Fibroblast of skin of left quadriceps (primary cell): ENCODE data around the gene UNC5B.

ENCODE experiments used
- DNase-seq, 2 experiments: peaks; one replicate each; pipeline ENCODE4 v3.0.0-alpha.2; 2013; ENCODE audit warnings: low read depth in 2 of 2

Gene UNC5B

DNA sequence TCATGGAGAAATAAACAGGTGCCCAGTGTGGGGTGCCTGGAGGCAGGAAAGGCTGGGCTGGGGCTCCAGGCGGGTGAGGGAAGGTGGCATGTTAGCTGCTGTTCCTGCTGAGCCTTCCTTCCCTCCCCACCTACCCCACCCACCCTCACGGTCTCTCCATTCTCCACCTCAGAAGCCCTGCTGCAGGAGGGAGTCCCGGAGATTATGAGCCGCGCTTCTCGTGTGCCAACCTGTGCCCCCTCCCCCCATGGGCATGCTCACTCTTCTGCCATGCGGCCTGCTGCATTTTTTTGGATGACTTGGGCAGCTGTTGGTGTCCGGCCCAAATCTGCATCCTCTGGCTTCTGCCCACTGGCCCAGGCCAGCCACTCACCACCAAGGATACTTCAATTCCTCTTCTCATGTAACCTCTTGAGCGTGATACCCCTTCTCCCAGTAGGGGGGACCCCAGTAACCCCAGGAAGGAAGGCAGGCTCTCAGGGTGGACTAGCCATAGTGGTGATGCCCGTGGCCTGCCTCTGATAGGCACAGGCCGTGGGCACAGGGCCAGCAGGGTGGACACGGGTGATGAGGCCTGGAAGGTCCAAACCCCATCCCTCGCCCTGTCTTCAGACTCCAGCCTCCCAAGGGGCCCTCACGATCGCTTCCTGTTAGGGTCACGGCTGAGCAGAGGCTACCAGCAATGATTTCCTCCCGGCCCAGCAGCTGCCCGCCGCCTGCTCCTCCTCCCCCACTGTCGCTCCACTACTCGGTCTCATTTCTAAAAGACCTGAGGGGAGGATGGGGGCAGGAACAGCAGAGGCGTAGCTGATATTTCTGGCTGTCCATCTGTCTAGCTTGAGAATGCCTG is 27.8 kb downstream of the UNC5B start:
- DNase-seq: no peak

DNA sequence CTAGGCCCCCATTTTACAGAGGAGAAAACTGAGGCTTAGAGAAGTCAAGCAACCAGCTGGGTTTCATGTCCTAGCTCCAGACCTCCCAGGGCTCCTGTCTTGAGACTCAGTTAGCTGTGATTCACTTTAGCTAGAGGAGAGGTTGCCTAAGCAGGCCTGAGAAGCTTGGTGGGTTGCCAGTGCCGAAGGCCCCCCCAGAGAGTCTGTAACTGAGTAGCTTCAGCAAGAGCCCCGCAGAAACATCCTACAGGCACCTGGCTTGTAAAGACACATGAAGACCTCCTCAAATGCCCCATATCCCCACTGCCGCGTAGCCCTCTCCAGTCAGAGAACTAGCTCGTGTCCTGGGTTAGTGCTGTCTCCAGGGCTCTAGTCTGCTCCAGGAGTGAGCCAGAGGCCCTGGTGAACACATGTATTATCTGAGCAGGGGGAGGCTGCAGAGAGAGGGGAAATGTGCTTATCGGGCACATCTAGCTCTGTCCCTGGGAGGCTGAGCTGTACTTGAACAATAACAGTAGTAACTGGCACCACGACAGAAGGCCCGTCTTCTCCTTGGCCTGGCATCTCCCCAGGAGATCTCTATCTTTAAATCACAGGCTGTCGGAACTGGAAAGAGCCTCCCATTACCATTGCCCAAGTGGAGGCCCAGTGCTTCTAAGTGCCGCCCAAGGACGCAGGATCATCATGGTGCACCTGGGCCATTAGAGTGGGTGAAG is 28.9 kb downstream of the UNC5B start:
- DNase-seq: peak; percentile 57 to 65

DNA sequence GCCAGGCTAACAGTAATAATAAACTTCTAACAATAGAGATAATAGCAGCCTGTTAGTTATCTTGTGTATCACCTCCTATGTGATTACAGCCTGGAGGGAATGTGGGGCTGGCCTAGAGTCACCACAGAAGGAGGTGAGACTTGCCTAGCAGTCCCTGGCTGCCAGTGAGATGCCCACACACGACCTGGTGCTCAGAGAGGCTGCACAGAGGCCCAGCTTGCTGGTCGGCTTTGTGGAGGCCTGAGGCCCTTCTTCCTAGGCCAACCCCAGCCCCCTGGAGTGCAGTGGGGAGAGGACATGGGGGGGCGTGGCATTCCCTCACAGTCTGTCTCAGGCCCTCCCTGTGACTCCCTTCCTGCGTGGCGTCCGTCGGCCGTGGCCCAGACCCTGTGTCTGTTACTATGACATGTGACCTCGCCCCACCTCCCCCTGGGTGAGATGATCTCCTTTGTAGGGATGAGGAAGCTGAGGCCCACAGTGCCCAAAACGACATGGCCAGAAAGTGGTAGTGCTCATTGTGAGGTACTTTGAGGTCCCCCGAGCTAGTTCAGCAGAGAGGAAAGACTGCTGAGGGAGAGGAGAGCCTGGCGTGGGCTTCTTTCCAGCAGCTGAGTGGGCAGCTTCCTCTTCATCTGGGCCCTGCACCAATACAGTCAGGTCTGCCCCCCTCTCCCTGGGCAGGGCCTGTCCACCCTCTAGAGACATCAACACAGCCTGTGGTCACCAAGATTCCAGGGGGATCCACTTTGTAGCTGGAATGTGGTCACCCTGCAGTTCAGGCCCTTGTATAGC is 29.7 kb downstream of the UNC5B start:
- no peak for DNase-seq

DNA sequence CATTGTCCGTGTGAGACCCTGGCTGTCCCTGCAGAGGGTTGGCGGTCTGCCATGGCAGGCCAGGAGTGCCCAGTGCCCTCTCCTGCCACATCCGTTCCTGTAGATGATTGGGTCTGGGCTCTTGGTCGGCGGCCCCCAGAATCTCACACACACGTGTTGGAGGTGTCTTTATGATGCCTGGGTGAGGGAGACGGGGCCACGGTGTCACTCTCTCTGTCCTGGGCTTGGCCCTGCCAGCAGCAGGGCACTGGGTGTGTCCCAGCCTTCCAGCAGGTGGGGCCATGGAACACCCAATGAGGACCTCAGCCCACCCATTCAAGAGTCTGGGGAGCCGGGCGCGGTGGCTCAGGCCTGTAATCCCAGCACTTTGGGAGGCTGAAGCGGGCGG is 30.2 kb downstream of the UNC5B start:
- DNase-seq: no peak

DNA sequence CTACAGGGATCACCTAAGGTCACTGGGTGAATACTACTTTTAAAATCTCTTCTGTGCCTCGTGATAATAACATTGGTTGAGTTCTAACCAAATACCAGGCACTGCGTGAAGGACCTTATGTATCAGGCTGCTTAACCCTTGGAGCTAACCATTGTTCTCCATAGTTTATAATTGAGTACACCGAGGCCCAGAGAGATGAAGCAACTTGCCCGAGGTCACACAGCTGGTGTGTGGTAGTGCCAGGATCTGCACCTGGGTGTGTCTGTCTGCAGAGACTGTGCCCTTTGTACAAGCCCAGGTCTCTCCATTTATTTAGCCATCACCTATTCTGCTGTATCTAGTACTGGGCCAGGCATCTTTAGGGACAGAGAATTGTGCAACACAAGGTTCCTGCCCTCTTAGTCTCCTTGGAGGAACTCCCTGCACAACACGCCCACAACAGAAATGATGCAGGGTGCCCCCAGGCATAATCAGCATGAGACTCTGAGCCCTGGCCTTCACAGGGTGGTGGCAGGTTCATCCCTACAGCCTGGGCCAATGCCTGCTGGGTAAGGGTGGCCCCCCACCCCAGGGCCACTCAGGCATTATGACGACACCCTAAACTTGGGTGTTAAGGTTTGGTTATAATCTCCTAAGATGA is 31.5 kb downstream of the UNC5B start:
- no peak for DNase-seq

DNA sequence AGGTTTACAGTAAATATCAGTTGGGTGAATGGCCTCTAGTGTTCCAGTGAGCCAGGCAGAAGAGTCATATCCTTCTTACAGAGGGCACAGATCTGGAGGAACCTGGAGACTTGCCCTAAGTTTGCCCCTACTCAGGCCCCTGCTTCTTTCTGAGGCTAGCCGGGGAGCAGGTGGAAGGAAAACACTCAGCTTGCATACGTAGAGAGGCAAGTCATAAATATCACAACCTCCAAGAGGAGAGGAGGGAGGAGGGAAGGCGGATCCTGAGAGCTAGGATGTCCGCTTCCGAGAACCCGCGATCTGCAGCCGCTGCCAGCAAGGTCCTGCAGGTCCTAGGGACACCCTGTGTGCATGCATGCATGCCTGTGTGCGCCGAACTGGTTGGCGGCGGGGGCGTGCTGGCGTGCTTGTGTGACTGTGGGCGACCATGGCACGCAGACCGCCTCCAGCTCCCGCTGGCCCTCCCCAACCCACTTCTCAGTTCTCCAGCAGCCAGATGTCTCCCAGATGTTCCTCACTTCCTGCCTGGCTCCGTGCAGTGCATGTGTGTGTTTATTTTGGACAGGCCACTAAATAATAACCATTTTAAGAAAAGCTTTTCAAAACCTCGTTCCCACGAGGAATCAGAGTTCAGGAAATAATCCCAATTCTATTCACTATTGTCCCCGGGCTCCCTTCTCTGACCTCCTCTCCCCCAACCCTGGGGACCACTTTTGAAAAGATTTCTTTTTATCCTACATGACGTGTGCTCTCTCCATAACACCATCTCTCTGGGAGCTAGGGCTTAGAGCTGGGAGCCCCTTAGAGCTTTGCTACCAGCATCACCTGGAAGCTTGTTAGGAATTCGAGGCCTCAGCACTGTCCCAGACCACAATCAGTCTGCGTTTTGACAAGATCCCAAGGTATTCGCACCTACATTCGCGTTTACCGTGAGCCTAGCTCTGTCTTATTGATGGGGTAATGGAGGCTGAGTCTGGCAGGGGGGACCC is 32.4 kb downstream of the UNC5B start:
- peak; percentile 86 to 88 for DNase-seq

DNA sequence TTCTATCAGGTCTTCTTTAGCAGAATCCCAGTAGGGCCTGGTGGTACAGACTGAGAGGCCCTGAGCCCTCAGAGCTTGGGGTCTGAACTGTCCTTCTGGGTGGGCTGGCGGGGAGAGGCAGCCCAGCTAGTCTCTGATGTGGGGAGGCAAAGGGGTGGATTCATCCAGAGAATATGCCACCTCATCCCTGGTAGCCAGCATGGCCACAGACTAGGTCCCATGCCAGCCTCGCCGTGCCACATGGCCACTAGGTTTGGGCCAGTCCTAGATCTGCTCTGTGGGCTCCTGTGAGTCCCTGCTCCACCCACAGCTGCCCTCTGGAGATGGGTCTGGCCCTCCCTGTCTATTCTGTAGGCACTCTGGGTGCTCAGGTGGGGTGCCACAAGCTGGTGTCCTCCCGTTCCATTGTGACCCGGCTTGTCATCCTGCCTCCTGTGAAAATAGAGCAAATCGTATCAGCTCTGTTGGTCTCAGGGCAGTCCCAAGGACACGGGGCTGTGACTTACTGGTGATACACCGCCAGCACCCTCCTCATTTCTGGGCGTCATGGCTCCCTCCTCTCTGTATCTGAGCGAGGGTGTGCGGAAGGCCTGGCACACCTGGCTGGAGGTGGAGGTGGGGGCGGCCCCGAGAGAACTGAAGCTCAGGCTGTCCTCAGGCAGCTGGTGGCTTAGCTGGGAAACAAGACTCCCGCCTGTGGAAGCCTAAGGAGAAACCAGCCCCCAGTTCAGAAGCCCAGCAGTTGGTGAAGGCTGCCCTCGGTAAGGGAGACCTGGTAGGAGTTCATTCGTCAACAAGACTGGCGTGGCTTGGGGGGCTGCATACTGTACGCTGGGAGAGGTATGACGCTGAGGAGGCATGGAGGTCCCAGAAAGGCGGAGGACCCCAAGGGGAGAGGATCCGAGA is 33.3 kb downstream of the UNC5B start:
- DNase-seq: no peak

DNA sequence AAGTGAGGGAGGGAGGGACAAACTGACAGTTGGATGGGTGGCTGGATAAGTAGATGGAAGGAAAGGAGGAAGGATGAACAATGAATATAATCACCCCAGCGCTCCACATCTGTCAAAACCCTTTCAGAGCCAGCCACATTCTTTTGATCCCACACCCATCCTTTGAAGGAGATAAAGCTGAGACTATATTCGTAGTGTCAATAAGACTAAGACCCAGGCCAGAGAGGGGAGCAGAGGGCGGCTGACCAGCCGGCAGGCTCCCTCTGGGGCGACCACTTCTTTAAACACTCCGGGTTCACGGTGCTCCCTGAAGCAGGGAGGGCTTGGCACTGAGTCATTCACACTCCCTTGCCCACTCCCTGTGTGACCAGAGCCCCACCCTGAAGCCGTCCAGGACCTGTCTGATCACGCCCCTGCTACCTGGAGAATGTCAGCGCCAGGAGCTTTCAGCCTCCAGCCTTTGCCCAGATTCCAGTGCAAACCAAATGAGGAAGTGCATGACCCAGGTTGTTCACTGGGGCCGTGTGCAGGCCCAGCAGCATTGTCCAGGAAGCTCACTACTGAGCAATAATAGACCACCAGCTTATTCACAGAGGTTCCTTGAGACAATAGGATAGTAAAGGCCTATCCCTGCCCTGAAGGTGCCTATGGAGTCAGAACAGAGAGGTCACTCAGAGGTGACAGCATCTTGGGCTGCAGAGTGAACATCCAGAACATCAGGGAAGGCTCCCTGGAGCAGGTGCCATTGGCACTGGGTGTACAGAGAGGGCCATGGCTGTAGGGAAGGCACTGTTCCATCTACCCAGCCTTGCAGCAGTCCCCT is 34.4 kb downstream of the UNC5B start:
- DNase-seq: no peak

DNA sequence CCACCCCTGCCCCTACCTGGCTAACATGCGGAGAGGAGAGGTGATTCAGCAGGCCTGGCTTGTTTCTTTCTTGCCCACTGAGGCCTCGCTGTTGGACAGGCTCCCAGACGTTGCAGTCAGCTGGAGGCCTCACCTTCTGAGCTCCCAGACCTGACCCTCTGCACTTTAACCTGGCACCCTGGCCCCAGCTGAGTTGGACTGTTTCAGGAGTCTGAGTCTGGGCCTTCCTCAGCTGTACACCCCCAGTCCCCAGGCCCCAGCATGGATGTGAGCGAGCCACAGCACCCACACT is 35.0 kb downstream of the UNC5B start:
- no peak for DNase-seq

DNA sequence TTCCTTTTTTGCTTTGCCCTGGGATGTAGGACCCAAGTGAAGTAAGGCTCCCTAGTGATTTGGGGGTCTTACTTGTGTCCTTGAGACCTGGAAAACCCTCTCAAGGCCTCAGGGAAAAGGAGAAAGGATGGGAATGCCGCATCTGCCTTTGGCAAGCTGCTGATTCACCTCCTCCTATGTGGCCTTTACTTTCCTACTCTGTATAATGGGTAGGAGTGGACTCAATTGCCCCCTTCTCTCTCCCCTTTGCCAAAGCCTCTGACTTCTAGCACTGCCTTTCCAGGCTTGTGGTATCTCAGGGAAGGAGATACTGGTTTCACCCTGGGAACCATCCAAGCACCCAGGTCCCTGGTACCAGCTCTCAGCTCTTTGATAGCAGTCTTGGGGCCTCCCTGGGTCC is 35.4 kb downstream of the UNC5B start:
- no peak for DNase-seq

DNA sequence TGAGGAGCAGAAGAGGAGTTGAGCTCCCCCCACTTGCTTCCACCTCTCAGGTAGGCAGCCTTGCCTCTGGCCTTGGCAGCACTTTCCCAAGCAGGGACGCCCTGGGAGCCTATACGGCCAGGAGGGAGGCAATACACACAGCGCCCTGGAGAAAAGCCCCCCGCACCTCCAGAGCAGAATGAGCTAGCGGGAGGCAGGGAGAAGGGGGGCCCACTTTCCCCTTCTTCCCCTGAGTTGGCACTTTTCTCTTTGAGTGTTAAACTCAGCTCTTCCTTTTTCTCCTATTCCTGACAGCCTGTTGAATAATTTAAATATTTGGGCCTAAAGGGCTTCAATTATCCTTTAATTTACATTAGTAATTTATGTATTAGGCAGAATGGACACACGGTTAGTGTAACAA is 35.8 kb downstream of the UNC5B start:
- no peak for DNase-seq

DNA sequence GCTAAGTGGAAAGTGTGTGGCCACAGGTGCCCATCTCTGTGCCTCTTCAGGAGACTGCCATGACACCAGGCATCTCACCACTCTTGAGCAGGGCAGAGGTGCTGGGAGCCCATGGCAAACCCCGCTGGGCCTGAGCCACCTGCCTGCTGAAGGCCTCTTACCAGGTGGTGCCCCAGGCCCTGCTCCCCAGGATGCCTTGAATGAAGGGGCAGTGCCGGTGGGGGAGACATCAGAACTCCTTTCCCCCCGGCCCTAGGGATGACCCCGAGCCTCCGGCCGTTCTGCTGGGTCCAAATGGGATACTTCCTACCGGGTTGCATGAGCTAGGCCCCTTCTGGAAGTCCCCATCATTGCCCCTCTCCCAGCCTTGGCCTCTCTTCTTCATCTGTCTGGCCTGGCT is 37.6 kb downstream of the UNC5B start:
- DNase-seq: no peak

DNA sequence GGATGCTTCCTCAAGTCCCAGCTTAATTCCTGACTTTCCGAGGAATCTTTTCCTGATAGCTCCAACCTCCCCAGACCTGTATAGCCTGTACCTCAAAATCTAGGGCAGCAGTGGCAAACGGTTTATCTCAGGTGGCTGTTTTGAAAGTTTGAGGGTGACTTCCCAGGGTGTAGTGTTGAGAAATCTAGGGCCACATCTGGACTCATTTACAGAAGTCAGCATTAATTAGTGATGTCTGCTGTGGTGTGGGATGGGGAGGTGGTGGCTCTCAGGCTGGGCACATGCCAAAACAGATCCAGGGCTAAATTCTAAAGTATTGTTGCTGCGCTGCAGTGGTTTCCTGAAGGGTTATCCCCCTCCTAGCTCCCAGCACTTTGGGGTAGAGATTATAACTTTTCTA is 38.0 kb downstream of the UNC5B start:
- peak; percentile 51 to 53 for DNase-seq

DNA sequence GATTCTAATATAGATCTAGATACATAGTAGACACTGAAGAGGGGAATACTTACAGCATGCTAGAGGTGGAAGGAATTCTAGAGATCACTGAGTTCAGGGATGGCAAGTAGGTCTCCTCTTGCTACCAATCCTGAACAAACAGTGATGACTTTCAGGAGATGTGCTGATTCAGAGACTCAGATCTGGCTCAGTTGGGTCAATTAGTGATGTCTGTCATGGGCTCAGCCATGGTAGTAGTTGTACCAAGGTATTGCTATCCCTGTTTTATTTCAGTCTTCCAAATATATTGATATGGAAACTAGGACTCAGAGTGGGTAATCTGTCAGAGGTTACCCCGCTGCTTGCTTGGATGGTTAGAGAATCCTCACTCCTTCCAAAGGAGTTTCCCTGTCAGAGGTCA is 38.5 kb downstream of the UNC5B start:
- DNase-seq: no peak

DNA sequence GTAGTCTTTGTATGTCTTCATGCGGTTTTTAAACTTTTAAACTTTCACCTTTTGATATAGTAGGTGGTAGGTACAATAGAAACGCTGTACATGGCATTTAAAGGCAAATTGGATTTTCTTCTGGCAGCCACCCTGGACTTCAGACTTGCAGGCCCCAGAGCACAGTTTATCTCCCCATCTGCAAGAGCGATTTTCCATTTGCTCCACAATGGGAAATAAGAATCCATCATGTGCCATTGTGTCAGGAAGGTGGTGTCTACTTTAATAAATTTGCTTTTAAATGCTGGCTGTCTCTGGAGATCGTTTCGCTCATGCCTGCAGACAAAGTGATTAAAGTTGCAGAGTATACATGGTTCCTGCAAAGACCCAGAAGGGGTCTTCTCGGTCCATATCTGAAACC is 38.9 kb downstream of the UNC5B start:
- no peak for DNase-seq

DNA sequence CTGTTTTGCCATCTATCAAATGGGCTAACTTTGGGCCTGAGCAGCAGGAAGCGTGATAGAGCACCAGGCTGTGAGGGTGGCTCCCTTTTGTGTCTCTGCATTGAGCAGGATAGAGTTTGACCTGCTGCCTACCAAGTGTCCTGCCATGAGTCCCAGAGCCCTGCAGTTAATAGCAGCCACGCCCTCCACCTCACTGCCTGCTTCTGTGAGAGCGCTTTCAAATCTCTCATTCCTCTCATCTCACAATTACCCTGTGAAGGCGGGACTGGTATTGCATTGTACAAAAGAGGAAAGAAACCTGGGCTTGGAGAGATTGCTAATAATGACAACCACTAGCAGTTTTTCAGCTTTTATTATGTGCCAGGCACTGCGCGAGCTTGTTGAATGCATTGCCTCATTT is 39.9 kb downstream of the UNC5B start:
- no peak for DNase-seq

DNA sequence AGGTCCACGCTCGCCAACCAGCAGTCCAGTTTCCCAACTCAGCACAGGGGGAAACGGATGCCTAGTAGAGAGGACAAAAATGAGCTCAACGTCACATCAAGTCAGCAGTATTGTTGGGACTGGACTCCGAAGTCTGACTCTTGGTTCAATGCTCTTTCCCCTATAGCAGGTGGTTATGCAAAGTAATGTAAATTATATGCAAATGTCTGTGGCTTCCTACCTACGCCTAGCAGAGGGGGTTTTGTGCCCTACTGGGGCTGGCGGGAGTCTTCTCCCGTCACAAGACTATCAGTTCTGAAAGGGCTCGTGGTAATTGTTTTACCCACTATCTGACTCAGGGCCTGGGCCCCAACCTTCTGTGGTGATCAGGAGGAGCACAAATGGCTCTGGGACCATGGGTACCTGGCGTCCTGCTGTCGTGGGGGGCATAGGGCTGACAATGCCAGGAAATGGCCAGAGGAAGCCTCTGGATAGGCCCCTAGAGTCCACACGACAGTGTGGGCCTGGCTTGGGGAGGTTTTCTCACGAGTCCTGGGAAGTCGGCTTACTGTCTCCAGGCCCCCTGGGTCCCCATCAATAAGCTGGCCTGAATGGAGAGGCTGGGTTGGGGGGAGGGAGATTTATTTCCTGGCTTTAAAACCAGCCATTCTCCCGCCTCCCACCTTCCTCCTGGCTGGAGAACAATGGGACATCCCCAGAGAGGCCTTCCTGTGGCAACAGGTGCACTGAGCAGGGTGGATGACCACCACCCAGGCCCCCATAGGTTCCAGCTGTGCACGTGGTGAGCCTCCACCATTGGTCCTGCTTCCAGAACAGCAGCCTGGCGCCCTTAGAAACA is 41.8 kb downstream of the UNC5B start:
- no peak for DNase-seq
